ENCODE measurements around the gene MAFG. TPM values are rescaled to one million over a fixed set of nuclear protein-coding genes. Genes with fewer than 3 reads are reported as not detected.
A peak's percentile ranks its signal among the peaks of the same experiment; 100 is the strongest.

MAFG gene
- total and polyA plus RNA-seq, 2 of the 13 experiments (the other 11 are each of a cell fraction or from before 2014, with no cell fraction given), result 14.5 to 20.0 TPM

- TF ChIP-seq ZNF276 (CRISPR knock-in tag; IDR thresholded peaks at IDR 0.05; ENCODE audit: low read depth) (no peak), KIAA2018 (CRISPR knock-in tag; IDR thresholded peaks at IDR 0.05; ENCODE audit: borderline replicate concordance) (no peak), ZNF563 (CRISPR knock-in tag; IDR thresholded peaks at IDR 0.05) (peak; percentile 72; the same call in 1 of the 2 replicates), PBX2 (CRISPR knock-in tag; IDR thresholded peaks at IDR 0.05) (no peak), BRCA1 (CRISPR knock-in tag; IDR thresholded peaks at IDR 0.05) (no peak), E2F2 (CRISPR knock-in tag; IDR thresholded peaks at IDR 0.05; ENCODE audit: borderline replicate concordance) (peak; percentile 26; the same call in 1 of the 2 replicates), E2F5 (CRISPR knock-in tag; conservative IDR thresholded peaks at IDR 0.05) (no peak), KDM6A (CRISPR knock-in tag; IDR thresholded peaks at IDR 0.05; ENCODE audit: low read depth) (no peak), ZNF598 (CRISPR knock-in tag; IDR thresholded peaks at IDR 0.05; ENCODE audit: borderline replicate concordance) (no peak), ZNF143 (CRISPR knock-in tag; IDR thresholded peaks at IDR 0.05) (no peak), ADNP (CRISPR knock-in tag; IDR thresholded peaks at IDR 0.05) (no peak), ZFP91 (CRISPR knock-in tag; IDR thresholded peaks at IDR 0.05; ENCODE audit: borderline replicate concordance) (peak; percentile 79), ZNF333 (CRISPR knock-in tag; IDR thresholded peaks at IDR 0.05; ENCODE audit: borderline replicate concordance) (no peak)
These were observed 32.0 kb upstream of the MAFG start (continued) for GRCh38 chr17:81959362-81960129.

Data from HepG2 (cell line).